CD4-positive, alpha-beta T cell treated with Interleukin-4 for 4 hours (primary cell): ENCODE data around the gene PLEKHN1.

Source experiments
- DNase-seq: peaks from one replicate; pipeline ENCODE4 v3.0.0-alpha.2; 2020

Gene PLEKHN1

DNA sequence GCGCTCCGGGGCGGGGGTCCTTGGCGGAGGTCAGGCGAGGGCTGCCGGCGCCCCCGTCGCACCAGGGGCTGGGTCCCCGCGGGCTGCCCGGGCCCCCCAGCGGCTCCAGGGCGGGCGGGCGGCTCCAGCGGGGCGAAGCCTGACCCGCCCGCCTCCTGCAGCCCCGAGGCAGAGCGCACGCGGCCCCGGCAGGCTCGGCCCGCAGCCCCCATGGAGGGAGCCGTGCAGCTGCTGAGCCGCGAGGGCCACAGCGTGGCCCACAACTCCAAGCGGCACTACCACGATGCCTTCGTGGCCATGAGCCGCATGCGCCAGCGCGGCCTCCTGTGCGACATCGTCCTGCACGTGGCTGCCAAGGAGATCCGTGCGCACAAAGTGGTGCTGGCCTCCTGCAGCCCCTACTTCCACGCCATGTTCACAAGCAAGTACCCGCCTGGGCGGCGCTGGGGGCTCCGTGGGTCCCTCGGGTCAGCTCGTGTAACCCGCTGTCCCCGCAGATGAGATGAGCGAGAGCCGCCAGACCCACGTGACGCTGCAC lies 5.1 kb upstream of the PLEKHN1 start:
- no peak for DNase-seq

- no peak for DNase-seq
Measured at GRCh38 chr1:962381-963300, 3.6 kb upstream of the PLEKHN1 start.

DNA sequence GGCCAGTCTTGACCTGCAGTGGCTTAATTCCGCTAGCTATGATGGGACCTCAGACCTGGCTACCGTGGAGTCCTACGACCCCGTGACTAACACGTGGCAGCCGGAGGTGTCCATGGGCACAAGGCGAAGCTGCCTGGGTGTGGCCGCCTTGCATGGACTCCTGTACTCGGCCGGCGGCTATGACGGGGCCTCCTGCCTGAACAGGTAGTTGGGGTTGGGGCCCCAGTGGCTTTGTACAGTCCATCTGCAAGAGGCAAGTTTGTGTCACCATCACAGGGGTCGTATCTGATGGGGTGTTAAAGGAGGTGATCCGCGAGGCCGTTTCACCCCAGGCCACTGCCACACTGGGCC lies 3.0 kb upstream of the PLEKHN1 start:
- DNase-seq = no peak

DNA sequence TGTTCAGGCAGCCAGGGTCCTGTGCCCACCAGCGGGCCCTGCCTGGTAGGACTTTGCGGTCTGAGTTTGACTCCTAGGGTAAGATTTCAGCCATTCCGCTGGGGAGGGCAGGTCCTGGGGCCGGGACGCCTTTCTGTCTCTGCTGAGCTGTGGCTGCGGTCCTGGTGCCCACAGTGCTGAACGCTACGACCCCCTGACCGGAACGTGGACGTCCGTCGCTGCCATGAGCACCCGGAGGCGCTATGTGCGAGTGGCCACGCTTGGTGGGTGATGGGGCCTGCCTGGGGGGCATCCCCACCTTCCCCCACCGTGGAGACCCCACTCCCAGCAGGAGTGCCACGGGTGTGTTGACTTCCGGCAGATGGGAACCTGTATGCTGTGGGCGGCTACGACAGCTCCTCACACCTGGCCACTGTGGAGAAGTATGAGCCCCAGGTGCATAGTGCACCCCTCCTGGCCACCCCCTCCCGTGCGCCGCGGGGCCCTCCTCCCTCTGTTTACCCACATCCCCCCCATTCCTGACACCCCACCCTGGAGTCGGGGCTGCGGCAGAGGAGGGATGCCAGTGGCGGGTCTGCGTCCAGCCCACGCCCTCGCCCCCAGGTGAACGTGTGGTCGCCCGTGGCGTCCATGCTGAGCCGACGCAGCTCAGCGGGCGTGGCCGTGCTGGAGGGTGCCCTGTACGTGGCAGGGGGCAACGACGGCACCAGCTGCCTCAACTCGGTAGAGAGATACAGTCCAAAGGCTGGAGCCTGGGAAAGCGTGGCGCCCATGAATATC lies 2.3 kb upstream of the PLEKHN1 start:
- no peak for DNase-seq

DNA sequence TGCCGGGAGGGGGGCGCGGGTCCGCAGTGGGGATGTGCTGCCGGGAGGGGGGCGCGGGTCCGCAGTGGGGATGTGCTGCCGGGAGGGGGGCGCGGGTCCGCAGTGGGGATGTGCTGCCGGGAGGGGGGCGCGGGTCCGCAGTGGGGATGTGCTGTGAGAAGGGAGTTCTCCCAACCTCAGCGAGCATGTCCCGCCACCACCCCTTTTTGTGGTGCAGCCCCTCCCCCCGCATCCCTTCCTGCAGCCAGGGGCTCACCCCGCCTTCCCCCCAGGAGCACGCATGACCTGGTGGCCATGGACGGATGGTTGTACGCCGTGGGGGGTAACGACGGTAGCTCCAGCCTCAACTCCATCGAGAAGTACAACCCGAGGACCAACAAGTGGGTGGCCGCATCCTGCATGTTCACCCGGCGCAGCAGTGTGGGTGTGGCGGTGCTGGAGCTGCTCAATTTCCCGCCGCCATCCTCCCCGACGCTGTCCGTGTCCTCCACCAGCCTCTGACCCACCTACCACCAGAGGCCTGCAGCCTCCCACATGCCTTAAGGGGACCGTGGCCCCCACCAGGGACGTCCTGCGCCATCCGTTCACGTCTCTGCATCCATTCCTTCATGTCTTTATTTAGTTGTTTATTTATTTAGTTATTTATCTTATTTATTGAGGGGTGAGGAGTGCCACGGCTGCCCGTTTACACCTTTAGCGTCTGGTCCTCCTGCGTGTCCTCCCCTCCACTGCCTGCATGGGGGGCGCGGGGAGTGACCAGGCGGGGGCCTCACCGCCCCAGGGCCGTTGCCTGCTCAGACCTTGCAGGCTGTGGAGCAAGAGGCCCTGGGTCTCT lies 1.4 kb upstream of the PLEKHN1 start:
- DNase-seq = no peak

- no peak for DNase-seq
Measured at GRCh38 chr1:965526-966134, 652 bp upstream of the PLEKHN1 start.

- peak; percentile 78 for DNase-seq
Measured at GRCh38 chr1:966704-967300, 520 bp downstream of the PLEKHN1 start.

DNA sequence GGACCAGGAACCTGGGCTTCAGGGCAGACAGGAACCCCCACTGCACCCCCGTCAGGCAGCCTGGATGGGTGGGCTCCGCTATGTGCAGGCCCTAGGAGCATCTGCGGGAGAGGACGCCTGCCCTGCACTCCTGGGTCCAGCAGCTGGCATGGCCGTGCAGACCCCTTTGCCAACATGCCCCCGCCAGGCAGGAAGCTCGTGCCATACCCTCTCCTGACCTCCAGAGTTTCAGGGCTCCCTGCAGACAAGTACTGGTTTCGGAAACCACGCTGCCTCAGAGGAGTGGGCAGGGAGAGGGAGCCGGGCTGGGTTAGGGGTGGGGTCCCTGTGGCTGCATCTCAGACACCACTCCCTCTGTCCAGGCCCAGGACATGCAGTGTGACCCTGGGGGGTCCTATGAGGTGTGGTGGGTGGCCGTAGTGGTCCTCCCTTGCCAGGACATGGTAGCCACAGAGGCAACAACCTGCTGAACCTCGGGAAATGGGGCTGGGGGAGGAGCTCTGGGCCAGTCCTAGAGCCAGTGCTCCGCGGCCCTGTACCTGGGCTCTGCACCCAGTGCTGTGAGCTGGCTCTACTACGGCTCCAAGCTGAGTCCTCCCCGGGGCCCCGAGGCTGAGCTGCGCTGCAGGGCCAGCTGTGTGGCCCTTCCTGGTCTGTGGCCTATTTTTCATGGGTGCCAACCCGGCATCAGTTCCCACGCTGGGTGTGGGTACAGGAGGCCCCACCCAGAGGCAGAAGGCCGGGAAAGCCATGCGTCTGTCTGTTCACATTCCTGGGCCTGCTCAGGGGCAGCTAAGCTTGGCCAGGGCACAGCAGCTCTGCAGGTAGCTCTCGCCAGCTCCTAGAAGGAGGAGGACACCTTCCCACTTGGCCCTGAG lies 1.4 kb downstream of the PLEKHN1 start:
- DNase-seq = no peak

GRCh38 chr1:969260-969855 lies 3.1 kb downstream of the PLEKHN1 start:
- no peak for DNase-seq

- no peak for DNase-seq
Measured at GRCh38 chr1:970242-970972, 4.1 kb downstream of the PLEKHN1 start.

DNA sequence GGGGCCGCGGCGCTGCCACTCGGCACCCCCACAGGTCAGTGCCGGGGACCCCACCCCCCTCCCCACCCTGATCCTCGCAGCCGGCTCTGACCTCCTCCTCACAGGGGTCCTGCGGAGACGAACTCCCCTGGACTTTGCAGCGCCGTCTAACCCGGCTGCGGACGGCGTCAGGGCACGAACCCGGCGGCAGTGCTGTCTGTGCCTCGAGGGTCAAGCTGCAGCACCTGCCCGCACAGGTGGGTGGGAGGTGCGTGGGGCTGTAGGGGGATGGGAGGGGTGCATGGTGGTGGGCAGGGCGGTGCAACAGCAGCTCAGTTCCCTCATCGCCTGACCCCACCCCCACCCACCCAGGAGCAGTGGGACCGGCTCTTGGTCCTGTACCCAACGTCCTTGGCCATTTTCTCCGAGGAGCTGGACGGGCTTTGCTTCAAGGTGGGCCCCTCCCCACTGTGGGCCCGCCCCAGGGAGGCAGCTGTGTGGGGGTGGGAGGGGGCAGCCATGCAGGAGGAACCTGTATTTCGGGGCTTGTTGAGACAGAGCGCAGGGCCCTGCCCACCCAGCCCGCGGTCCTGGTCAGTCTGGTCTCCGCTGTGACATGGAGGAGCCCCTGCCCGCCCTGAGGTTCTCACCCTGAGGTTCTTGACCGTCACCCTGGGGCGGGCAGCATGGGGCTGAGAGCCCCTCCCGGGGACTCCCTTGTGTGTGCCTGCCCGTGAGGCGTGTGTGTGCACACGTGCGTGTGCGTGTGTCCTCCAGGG lies 4.9 kb downstream of the PLEKHN1 start:
- DNase-seq = no peak

DNA sequence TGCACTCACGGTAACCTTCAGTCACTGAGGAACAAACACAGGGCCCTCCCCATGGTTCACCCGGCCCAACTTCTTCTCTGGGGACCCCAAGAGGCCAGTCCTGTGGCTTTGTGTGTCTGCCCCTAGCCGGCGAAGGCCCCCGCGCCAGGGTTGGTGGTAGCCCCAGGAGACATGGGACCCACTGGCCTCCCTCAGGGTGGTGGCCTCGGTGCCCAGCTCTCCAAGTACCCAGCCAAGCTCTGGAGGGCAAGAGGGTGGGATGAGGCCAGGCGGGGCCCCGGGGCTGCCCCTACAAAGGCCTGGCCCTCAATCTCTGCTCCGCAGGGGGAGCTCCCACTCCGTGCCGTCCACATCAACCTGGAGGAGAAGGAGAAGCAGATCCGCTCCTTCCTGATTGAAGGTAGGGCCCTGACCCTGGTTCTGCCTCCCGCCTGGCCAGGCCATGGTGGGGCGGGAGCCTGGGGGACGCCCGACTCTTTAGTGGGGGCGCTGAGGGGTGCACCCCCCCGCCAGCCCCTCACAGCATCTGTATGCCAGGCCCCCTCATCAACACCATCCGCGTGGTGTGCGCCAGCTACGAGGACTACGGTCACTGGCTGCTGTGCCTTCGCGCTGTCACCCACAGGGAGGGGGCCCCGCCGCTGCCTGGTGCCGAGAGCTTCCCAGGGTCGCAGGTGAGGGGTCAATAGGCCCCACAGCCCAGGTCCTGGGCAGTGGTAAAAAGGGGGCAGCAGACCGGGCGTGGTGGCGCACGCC lies 5.6 kb downstream of the PLEKHN1 start:
- DNase-seq = no peak

- no peak for DNase-seq
Measured at GRCh38 chr1:972726-973458, 6.6 kb downstream of the PLEKHN1 start.

- DNase-seq = no peak
Measured at GRCh38 chr1:973459-974292, 7.4 kb downstream of the PLEKHN1 start.

DNA sequence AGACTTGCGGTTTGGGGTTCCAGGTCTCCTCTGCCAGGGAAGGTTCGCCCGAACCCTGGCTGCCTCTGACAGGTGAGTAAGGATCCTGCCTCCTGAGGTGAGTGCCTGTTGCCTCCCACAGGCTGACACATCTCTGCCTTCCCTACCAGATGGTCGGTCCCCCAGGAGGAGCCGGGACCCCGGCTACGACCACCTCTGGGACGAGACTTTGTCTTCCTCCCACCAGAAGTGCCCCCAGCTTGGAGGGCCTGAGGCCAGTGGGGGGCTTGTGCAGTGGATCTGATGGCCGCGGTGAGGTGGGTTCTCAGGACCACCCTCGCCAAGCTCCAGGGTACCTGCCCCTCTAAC lies 8.0 kb downstream of the PLEKHN1 start:
- no peak for DNase-seq

DNA sequence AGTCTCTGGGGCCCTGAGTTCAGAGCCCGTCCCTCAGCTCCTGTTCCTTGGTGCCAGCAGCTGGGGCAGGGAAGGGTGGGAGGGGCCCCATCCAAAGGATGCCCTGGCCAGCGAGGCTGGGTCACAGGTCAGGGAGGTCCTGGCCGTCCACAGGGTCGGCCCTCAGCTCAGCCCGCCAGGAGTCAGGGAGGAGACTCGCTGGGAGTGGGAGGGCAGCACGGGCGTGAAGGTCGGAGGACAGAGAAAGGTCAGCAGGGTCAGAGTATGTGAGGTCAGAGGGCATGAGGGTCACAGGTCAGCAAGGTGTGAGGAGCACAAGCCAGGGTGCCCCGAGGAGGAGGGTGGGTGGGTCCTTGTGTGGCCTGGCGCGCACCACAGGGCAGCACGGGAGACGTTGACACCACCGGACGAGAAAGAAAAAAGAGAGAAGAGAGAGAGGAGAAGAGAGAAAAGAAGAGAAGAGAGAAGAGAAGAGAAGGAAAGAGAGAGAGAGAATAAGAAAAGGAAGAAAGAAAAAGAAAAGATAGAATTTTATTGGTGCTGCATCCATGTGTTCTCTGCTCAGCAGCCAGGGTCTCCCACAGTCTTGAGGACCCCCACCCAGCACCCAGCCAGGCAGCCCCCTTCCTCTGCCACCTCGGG lies 8.5 kb downstream of the PLEKHN1 start:
- no peak for DNase-seq
